GM19193 (cell line): ENCODE results near the gene TPP2.

Source experiments
- POLR2A ChIP-seq: IDR thresholded peaks from 4 replicates; pipeline ENCODE4 v1.6.1; 2011; ENCODE audit not compliant: insufficient read depth, insufficient read length; ENCODE audit errors: extremely low read depth

The TPP2 gene

GRCh38 chr13:102596147-102597028 is at the start of gene TPP2:
Gene TPP2, plus strand, starts transcription at chr13:102596986. Its CDS starts 53 bp downstream, at chr13:102597039.
- TF ChIP-seq POLR2A, result peak; percentile 63

GRCh38 chr13:102548811-102549210 is 48.0 kb upstream of the TPP2 start:
- no peak for TF ChIP-seq POLR2A

GRCh38 chr13:102550507-102550906 is 46.3 kb upstream of the TPP2 start:
- TF ChIP-seq POLR2A, result no peak

- no peak for TF ChIP-seq POLR2A
Observed at GRCh38 chr13:102555914-102556553, 40.8 kb upstream of the TPP2 start.

- TF ChIP-seq POLR2A, result no peak
Observed at GRCh38 chr13:102556806-102557205, 40.0 kb upstream of the TPP2 start.

- TF ChIP-seq POLR2A, result no peak
Observed at GRCh38 chr13:102558029-102558428, 38.8 kb upstream of the TPP2 start.

- no peak for TF ChIP-seq POLR2A
Observed at GRCh38 chr13:102561933-102562332, 34.9 kb upstream of the TPP2 start.

GRCh38 chr13:102563267-102563666 is 33.5 kb upstream of the TPP2 start:
- no peak for TF ChIP-seq POLR2A

- no peak for TF ChIP-seq POLR2A
Observed at GRCh38 chr13:102564564-102564963, 32.2 kb upstream of the TPP2 start.

- TF ChIP-seq POLR2A, result no peak
Observed at GRCh38 chr13:102566513-102566912, 30.3 kb upstream of the TPP2 start.

- no peak for TF ChIP-seq POLR2A
Observed at GRCh38 chr13:102567857-102568256, 28.9 kb upstream of the TPP2 start.

- no peak for TF ChIP-seq POLR2A
Observed at GRCh38 chr13:102569488-102569887, 27.3 kb upstream of the TPP2 start.

GRCh38 chr13:102571075-102571474 is 25.7 kb upstream of the TPP2 start:
- no peak for TF ChIP-seq POLR2A

GRCh38 chr13:102572323-102572722 is 24.5 kb upstream of the TPP2 start:
- no peak for TF ChIP-seq POLR2A

- no peak for TF ChIP-seq POLR2A
Observed at GRCh38 chr13:102580552-102581169, 16.1 kb upstream of the TPP2 start.
